ENCODE measurements around the gene CPNE7.

Gene CPNE7

GRCh38 chr16:89531821-89532526 lies 43.6 kb upstream of the CPNE7 start:
- Histone ChIP-seq H3K4me2 (ENCODE audit: insufficient read depth, low read length) (no peak overlapping the region), H3K4me3 (ENCODE audit: low read depth in 1 of 2, low read length in 2 of 2) (no peak overlapping the region), H3K27me3 (ENCODE audit: insufficient read depth, low read length, poor library complexity) (no peaks in the 10 kb centered on the region), H3K9ac (ENCODE audit: low read depth, low read length) (no peak overlapping the region), H3K9me3 (ENCODE audit: insufficient read depth, low read length, severe bottlenecking) (no peaks in the 10 kb centered on the region), H4K20me1 (ENCODE audit: insufficient read depth, low read length) (peaks cover 15% of the 10 kb centered on the region), H2AFZ (ENCODE audit: low read depth, low read length) (no peak overlapping the region), H3K36me3 (ENCODE audit: insufficient read depth, low read length) (peaks cover 80% of the 10 kb centered on the region), H3K79me2 (ENCODE audit: insufficient read depth, low read length) (peaks cover 16% of the 10 kb centered on the region), H3K4me1 (ENCODE audit: insufficient read depth, low read length) (no peaks in the 10 kb centered on the region), H3K27ac (ENCODE audit: low read length) (no peak overlapping the region)
- TF ChIP-seq EZH2 (IDR thresholded peaks at IDR 0.05; ENCODE audit: borderline replicate concordance, low read depth, low read length, severe bottlenecking) (no peak), CTCF (IDR thresholded peaks at IDR 0.05; ENCODE audit: borderline replicate concordance, extremely low read depth, low read length, poor library complexity, severe bottlenecking) (no peak)
- ATAC-seq (ENCODE audit: insufficient read depth, low read depth) (no peak), DNase-seq (no peak)

GRCh38 chr16:89534252-89534756 lies 41.3 kb upstream of the CPNE7 start:
- Histone ChIP-seq H3K4me2 (ENCODE audit: insufficient read depth, low read length) (no peak overlapping the region), H3K36me3 (ENCODE audit: insufficient read depth, low read length) (peaks cover 78% of the 10 kb centered on the region), H4K20me1 (ENCODE audit: insufficient read depth, low read length) (peaks cover 21% of the 10 kb centered on the region), H3K9ac (ENCODE audit: low read depth, low read length) (no peak overlapping the region), H3K4me3 (ENCODE audit: low read depth in 1 of 2, low read length in 2 of 2) (no peak overlapping the region), H3K79me2 (ENCODE audit: insufficient read depth, low read length) (peaks cover 18% of the 10 kb centered on the region), H3K27me3 (ENCODE audit: insufficient read depth, low read length, poor library complexity) (no peaks in the 10 kb centered on the region), H2AFZ (ENCODE audit: low read depth, low read length) (no peak overlapping the region), H3K4me1 (ENCODE audit: insufficient read depth, low read length) (no peaks in the 10 kb centered on the region), H3K27ac (ENCODE audit: low read length) (no peak overlapping the region), H3K9me3 (ENCODE audit: insufficient read depth, low read length, severe bottlenecking) (no peaks in the 10 kb centered on the region)
- ATAC-seq (ENCODE audit: insufficient read depth, low read depth) = no peak
- TF ChIP-seq CTCF (IDR thresholded peaks at IDR 0.05; ENCODE audit: borderline replicate concordance, extremely low read depth, low read length, poor library complexity, severe bottlenecking) = no peak
- no peak for TF ChIP-seq EZH2 (IDR thresholded peaks at IDR 0.05; ENCODE audit: borderline replicate concordance, low read depth, low read length, severe bottlenecking)
- no peak for DNase-seq

GRCh38 chr16:89536371-89536770 lies 39.2 kb upstream of the CPNE7 start:
- DNase-seq = no peak
- Histone ChIP-seq H4K20me1 (ENCODE audit: insufficient read depth, low read length) (peaks cover 24% of the 10 kb centered on the region), H3K9ac (ENCODE audit: low read depth, low read length) (no peak overlapping the region), H3K27ac (ENCODE audit: low read length) (no peak overlapping the region), H3K9me3 (ENCODE audit: insufficient read depth, low read length, severe bottlenecking) (no peaks in the 10 kb centered on the region), H3K4me1 (ENCODE audit: insufficient read depth, low read length) (no peaks in the 10 kb centered on the region), H3K79me2 (ENCODE audit: insufficient read depth, low read length) (peaks cover 18% of the 10 kb centered on the region), H3K4me2 (ENCODE audit: insufficient read depth, low read length) (no peak overlapping the region), H2AFZ (ENCODE audit: low read depth, low read length) (no peak overlapping the region), H3K27me3 (ENCODE audit: insufficient read depth, low read length, poor library complexity) (no peaks in the 10 kb centered on the region), H3K4me3 (ENCODE audit: low read depth in 1 of 2, low read length in 2 of 2) (no peak overlapping the region), H3K36me3 (ENCODE audit: insufficient read depth, low read length) (peaks cover 78% of the 10 kb centered on the region)
- ATAC-seq (ENCODE audit: insufficient read depth, low read depth) = no peak
- TF ChIP-seq EZH2 (IDR thresholded peaks at IDR 0.05; ENCODE audit: borderline replicate concordance, low read depth, low read length, severe bottlenecking) = no peak
- TF ChIP-seq CTCF (IDR thresholded peaks at IDR 0.05; ENCODE audit: borderline replicate concordance, extremely low read depth, low read length, poor library complexity, severe bottlenecking) = no peak
